ENCODE data around the gene PPP1R3F. TPM values are rescaled to one million over a fixed set of nuclear protein-coding genes. Genes with fewer than 3 reads are reported as not detected.

PPP1R3F gene
- total RNA-seq, result 0.58 and 8.2 TPM in 2 replicates

GRCh38 chrX:49269767-49270248, at the start of gene PPP1R3F:
Gene PPP1R3F (plus strand): TSS chrX:49269793. CDS start chrX:49269870, 77 bp downstream.

GRCh38 chrX:49233176-49233575, 36.4 kb upstream of the PPP1R3F start, which contains the start of gene CACNA1F:
Gene CACNA1F (minus strand): TSS chrX:49233340. CDS start chrX:49233309, 31 bp downstream.

GRCh38 chrX:49264460-49264859, 5.1 kb upstream of the PPP1R3F start, which contains the start of gene FOXP3:
Gene FOXP3 (minus strand): TSS chrX:49264710. CDS start chrX:49258505, 6,205 bp downstream.

GRCh38 chrX:49303346-49303745, 33.8 kb downstream of the PPP1R3F start, which contains the start of gene GAGE10:
Gene GAGE10 (plus strand): TSS chrX:49303646. CDS start chrX:49304860, 1,214 bp downstream.

GRCh38 chrX:49321737-49322136, 52.1 kb downstream of the PPP1R3F start, which contains the start of gene GAGE12J:
Gene GAGE12J (plus strand): TSS chrX:49322037. CDS start chrX:49323194, 1,157 bp downstream.

GRCh38 chrX:49331282-49331681, 61.7 kb downstream of the PPP1R3F start, which contains the start of gene GAGE13:
Gene GAGE13 (plus strand): TSS chrX:49331582. CDS start chrX:49332738, 1,156 bp downstream.

Other genes with a start within 250 kb of the PPP1R3F start
- 66.3 and 69.2 TPM in 2 replicates for gene TFE3, start 226.4 kb upstream of the PPP1R3F start, total RNA-seq
- 0.58 and 1.4 TPM in 2 replicates for gene CCDC120, start 210.8 kb upstream of the PPP1R3F start, total RNA-seq
- 19.7 and 34.6 TPM in 2 replicates for gene PRAF2, start 195.8 kb upstream of the PPP1R3F start, total RNA-seq
- gene WDR45, start 189.9 kb upstream of the PPP1R3F start, total RNA-seq, result 55.6 and 65.9 TPM in 2 replicates
- 27.4 and 34.4 TPM in 2 replicates for gene GPKOW, start 146.1 kb upstream of the PPP1R3F start, total RNA-seq
- gene MAGIX, start 107.0 kb upstream of the PPP1R3F start, total RNA-seq, result 1.4 and 6.3 TPM in 2 replicates
- 118 TPM in 2 replicates for gene PLP2, start 97.9 kb upstream of the PPP1R3F start, total RNA-seq
- 5.8 and 8.5 TPM in 2 replicates for gene PRICKLE3, start 83.4 kb upstream of the PPP1R3F start, total RNA-seq
- 0.29 TPM in 1 of 2 replicates, not detected in the other for gene SYP, start 69.6 kb upstream of the PPP1R3F start, total RNA-seq
- gene CACNA1F, start 36.5 kb upstream of the PPP1R3F start, total RNA-seq, result not detected in 2 replicates
- 16.5 and 24.5 TPM in 2 replicates for gene CCDC22, start 34.3 kb upstream of the PPP1R3F start, total RNA-seq
- not detected in 2 replicates for gene FOXP3, start 5.1 kb upstream of the PPP1R3F start, total RNA-seq
- not detected in 2 replicates for gene GAGE10, start 33.9 kb downstream of the PPP1R3F start, total RNA-seq
- gene GAGE12J, start 52.2 kb downstream of the PPP1R3F start, total RNA-seq, result not detected in 2 replicates
- not detected in 2 replicates for gene GAGE13, start 61.8 kb downstream of the PPP1R3F start, total RNA-seq

All from myometrial cell (primary cell).